ENCODE data around the gene BMP8A.

DNA sequence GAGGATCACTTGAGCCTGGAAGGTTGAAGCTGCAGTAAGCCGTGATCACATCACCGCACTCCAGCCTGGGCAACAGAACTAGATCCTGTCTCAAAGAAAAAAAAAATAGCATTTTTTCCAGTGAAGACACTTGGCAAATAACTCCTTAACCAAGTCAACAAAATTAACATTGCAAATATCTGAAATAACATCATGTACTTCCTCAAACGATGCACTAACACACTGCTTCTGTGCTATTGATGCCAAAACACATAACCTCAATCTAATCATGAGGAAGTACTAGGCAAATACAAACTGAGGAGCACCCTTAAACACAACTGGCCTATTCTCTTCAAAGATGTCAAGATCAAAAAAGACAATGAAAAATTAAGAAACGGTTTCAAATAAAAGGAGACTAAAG lies 52.9 kb downstream of the BMP8A start:
- TF ChIP-seq CTCF (IDR thresholded peaks at IDR 0.05 in 8 of 11, conservative IDR thresholded peaks at IDR 0.05 in 3 of 11): no peak
- no peak for TF ChIP-seq POLR2AphosphoS5 (IDR thresholded peaks at IDR 0.05)
